Vagina (tissue), 2 donors: ENCODE measurements around the gene P2RY11.

Experiments used
- POLR2A ChIP-seq, 2 donors: fragments of 450-650 bp; IDR thresholded peaks; one replicate each; pipeline ENCODE4 v1.6.1; 2017; ENCODE audit warnings: antibody characterized with exemption in 2 of 2, mild to moderate bottlenecking in 2 of 2, moderate library complexity in 2 of 2
- POLR2AphosphoS5 ChIP-seq, 2 donors: sonication (generic); formaldehyde crosslinking; IDR thresholded peaks; one replicate each; pipeline ENCODE4 v1.9.0; 2017; ENCODE audit warnings: antibody characterized with exemption in 2 of 2, mild to moderate bottlenecking in 2 of 2, low read depth in 1 of 2; ENCODE audit not compliant: insufficient read depth in 1 of 2
- TF ChIP-seq, protein P1 (sequence below), 3 experiments: fragments of 450-650 bp in 2 of 3; fragments of 200-600 bp in 1 of 3; sonication (generic) in 1 of 3; IDR thresholded peaks; one replicate each; pipeline ENCODE4 v1.5.1; 2017 to 2019; ENCODE audit warnings: antibody characterized with exemption in 3 of 3, mild to moderate bottlenecking in 2 of 3, moderate library complexity in 2 of 3

DNA sequence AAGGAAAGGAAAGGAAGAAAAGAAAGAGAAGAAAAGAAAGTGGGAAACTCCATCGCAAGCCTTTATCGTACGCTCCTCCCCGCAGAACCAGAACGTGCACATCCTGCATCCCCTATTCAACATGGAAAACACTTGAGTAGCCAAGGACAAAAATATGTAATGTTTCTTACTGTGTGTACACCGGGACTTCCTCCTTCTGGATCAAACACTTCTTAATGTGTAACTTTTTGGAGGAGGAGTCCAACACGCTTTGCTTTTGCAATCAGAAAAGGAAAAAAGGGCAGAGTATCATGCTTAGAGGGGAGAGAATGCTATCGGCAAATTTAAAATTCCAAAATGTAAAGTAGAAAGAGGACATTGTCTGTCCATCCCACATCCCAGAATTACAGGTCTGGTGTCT lies 33.2 kb upstream of the P2RY11 start:
- TF ChIP-seq POLR2AphosphoS5 (IDR thresholded peaks at IDR 0.05; ENCODE audit: insufficient read depth in 1 of 2, low read depth in 1 of 2) (no peak), POLR2A (IDR thresholded peaks at IDR 0.05) (no peak)
- TF ChIP-seq, protein P1, sequence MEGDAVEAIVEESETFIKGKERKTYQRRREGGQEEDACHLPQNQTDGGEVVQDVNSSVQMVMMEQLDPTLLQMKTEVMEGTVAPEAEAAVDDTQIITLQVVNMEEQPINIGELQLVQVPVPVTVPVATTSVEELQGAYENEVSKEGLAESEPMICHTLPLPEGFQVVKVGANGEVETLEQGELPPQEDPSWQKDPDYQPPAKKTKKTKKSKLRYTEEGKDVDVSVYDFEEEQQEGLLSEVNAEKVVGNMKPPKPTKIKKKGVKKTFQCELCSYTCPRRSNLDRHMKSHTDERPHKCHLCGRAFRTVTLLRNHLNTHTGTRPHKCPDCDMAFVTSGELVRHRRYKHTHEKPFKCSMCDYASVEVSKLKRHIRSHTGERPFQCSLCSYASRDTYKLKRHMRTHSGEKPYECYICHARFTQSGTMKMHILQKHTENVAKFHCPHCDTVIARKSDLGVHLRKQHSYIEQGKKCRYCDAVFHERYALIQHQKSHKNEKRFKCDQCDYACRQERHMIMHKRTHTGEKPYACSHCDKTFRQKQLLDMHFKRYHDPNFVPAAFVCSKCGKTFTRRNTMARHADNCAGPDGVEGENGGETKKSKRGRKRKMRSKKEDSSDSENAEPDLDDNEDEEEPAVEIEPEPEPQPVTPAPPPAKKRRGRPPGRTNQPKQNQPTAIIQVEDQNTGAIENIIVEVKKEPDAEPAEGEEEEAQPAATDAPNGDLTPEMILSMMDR (IDR thresholded peaks at IDR 0.05) = no peak
